TTC549 (cell line): ENCODE data around the gene ANAPC4.
"Not testable (repeated sequence)": the region's sequence is repeated elsewhere in the genome, so short reads cannot be mapped to it uniquely, and the experiment has no call there.

ENCODE experiments used
- FAIRE-seq: peaks from 2 replicates; lab custom pipeline; 2012; peaks lifted over from hg19 to GRCh38; lab: Jason Lieb, UNC

Gene ANAPC4, protein sequence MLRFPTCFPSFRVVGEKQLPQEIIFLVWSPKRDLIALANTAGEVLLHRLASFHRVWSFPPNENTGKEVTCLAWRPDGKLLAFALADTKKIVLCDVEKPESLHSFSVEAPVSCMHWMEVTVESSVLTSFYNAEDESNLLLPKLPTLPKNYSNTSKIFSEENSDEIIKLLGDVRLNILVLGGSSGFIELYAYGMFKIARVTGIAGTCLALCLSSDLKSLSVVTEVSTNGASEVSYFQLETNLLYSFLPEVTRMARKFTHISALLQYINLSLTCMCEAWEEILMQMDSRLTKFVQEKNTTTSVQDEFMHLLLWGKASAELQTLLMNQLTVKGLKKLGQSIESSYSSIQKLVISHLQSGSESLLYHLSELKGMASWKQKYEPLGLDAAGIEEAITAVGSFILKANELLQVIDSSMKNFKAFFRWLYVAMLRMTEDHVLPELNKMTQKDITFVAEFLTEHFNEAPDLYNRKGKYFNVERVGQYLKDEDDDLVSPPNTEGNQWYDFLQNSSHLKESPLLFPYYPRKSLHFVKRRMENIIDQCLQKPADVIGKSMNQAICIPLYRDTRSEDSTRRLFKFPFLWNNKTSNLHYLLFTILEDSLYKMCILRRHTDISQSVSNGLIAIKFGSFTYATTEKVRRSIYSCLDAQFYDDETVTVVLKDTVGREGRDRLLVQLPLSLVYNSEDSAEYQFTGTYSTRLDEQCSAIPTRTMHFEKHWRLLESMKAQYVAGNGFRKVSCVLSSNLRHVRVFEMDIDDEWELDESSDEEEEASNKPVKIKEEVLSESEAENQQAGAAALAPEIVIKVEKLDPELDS

DNA sequence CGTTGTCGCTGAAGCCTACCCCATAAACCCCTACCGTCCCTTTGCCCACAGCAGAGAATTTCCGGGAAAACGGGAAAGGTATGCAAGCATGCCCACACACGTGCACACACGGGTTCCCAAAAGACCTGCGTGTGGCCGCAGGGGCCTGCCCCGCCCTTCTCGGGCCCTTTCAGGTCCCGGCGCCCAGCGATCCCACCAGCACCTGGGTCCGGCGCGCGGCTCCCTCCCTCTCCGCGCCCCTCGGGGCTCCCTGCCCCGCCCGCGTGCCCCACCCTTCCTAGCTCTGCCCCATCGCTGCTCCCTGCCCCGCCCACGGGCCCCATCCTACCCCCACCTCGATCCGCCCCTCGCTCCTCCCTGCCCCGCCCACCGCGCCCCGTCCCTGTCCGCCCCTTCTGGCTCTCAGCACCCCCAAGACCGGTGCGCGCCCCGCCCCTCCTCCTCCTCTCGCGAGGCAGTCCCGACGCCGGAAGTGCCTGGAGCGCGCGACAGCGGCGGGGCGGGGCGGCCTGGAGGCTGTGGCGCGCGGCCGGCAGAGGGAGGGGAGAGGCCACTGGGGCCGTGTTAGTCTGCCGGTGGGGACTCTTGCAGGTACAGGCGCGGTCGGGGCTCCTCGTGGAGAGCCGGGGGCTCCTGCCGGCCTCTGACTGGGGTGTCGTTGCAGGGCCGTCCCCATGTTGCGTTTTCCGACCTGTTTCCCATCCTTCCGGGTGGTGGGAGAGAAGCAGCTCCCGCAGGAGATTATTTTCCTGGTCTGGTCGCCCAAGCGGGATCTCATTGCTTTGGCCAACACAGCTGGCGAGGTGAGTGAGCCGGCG lies at the start of gene ANAPC4:
Gene ANAPC4, plus strand, starts transcription at position 510 of the 818 bp plus-strand sequence. Its CDS starts 165 bp downstream, at position 675.
- FAIRE-seq = no peak

DNA sequence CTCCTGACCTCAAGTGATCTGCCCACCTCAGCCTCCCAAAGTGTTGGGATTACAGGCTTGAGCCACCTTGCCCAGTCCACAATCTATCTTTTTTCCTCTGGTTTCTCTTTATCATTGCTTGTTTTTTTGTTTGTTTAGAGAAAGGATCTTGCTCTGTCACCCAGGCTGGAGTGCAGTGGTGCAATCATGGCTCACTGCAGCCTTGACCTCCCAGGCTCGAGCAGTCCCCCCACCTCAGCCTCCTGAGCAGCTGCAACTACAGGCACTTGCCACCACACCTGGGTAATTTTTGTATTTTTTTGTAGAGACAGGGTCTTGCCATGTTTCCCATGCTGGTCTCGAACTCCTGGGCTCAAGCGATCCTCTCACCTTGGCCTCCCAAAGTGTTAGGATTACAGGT lies 48.6 kb upstream of the ANAPC4 start:
- FAIRE-seq = not testable (repeated sequence)

DNA sequence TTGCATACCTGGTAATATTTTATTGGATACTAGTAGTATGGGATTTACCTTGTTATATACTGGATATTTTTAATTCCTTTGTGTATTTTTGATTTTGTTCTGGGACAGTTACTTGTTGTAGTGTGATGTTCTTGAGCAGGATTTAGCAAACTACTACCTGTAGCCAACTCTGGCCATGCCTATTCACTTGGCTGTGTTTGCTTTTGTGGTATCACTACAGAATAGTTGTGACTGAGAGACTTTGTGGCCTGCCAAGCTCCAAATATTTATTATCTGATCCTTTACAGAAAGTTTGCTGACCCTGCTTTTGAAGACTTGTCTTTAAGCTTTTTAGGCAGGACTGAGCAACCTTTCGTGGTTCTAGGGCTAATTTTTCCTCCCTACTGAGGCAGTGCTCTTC lies 46.7 kb upstream of the ANAPC4 start:
- FAIRE-seq = no peak

DNA sequence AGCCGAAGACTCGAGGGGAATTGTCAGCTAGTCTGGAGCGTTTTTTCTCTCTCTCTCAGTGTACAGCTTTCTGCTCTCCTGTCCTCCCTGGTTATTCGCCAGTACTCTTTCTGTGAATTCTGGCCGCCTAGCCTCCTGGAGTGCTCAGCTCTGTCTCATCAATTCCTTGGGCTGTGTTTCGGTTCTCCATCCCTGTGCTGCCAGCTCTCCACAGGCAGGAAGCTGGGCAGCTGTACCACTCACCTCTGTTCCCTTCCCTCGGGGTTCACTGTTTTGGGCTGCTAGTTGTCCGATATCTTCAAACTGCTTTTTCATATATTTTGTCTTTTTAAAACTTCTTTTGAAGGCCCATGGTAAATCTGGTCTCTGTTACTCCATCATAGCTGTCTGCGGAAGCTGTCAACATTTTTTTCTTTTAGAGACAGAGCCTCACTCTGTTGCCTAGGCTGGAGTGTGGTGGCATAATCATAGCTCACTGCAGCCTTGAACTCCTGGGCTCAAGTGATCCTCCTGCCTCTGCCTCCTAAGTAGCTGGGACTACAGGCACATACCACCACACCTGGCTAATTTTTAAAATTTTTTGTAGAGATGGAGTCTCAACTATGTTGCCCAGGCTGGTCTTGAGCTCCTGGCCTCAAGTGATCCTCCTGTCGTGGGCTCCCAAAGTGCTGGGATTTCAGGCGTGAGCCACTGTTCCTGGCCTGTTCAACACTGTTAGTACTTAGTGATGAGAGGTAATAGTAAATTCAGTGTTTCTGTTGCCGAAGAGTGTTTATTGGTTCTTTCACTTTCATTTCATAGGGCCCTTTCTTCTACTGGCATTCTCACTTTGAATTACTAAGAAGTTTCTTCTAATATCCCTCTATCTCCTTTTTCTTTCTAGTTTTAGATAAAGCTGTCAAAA lies 45.9 kb upstream of the ANAPC4 start:
- no peak for FAIRE-seq

DNA sequence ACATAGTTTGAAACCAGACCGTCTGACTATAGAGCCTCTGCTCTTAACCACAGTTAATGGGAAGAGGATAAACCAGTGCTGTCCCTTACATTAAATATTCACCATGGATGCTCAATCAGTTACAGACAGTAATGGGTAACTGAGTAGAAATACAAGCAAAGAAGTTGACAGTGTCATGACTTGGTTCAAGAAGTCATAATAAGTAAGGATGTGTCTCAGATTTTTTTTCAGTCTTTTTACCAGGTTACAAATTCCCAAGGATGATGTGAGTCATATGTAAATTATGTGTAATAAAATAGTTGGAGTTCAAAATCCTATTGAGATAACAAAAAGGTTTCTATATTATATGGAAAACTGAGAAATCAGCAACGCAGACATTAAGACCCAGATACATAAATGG lies 33.4 kb upstream of the ANAPC4 start:
- no peak for FAIRE-seq

DNA sequence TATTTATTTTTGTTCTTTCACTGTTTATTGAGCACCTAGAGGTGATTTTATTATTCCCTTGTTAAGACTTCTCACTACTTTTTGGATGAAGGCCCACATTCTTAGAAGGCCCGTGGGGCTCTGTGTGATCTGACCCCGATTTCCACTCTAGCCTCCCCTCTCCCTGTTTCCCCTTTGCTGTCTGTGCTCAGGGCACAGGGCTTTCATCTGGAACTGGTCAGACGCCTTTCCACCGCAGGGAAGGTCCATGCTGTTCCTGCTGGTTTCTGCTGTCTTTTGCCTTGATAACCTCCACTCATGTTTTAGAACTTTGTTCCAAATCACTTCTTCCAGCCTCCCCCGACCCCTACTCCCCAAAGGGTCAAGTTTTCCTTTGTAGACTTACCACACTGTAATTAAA lies 31.3 kb upstream of the ANAPC4 start:
- no peak for FAIRE-seq

DNA sequence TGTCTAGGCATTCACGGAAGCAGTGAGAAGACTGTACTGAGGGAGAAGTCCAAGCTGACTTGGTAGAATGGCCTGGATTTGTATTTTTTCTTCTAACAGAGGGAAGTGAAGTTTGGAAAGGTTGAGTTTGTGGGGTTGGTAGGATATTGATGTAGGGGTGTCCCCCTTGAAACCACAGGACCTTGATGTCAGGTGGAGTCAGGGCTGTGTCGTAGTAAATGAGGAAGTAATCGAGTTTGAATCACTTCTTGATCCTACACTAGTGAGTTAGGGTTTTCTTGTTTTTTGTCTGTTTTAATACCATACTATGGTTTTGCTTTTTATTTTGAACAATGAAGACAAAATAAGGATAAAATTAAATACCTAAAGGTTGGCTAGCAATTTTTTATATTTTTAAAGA lies 30.1 kb upstream of the ANAPC4 start:
- no peak for FAIRE-seq

DNA sequence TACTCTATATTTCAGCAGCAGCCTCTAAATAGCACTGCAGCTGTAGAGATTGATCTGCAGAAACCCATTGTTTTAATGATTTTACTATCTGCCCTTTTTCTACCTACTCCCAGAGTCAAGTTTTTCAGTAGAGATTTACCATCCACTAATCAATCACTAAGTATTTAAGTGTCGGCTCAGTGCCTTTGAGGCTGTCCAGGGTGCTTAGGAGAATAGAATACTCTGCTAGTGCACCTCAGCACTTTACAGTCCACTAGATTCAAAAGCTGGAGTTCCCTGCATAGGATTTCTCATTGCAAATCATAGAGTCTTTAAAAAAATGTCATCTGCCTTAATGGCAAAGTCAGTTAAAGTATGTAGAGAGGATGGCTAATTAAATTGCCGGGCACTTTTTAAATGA lies 29.6 kb upstream of the ANAPC4 start:
- FAIRE-seq = no peak

DNA sequence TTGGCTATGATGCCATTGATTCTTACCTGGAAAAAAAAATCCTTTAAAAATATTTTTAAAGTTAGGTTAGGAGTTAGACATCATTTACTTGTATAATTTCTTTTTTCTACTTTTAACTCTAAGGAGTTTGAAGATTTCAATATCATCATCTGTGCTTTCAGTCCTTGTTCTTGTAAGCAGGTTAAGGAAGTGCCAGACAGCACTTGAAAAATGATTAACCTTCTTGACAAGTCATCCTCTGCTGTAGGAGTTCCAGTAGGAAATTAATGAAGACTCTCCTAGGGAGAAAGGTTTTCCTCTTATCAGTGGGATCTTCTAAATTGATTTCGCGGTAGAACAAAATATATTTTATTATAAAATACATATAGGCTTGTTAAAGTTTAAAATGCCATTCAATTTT lies 29.1 kb upstream of the ANAPC4 start:
- no peak for FAIRE-seq

DNA sequence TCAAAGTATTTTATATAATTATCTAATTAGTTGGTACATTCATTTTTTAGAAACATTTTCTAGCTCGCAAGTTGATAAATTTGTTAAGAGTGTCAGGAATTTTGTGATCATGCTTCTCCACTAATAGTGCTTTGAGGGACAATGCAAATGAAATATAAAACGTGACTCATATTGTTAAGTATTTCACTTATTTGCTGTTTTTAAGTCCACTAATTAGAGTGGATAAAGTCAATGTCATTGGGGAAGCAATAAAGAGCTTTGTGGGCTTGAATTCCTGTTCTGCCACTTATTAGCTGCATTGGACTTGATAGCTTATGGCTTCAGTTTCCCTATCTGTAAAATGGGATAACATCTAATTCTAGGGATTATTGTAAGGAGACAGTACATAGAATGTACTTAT lies 26.5 kb upstream of the ANAPC4 start:
- no peak for FAIRE-seq

DNA sequence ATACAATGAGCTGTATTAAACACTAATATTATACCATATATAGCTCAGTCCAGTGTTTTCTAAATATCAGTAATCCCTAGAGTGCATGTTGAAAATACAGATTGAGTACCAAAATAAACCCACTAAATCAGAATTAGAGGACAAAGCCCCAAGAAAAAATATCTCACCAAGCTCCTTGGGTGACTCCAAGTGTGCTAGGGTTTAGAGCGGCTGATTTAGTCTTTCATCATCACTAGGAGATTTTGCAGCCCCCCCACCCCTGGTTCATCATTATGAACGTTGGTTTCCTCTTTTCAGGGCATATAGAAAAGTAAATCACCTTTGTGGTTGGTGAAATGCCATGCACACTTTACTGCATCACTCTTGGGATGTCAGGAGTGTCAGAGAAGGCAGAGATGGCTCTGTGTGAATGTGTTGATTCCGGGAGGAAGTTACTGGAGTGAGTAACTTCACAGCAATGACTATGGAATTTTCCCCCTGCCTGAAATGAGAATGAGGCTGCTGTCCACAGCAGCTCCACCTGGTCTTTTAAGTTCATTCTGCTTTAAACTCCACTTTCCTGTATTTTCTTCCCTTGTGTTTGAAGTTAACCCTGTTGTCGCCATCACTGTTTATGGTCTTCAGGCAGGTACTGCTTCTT lies 25.2 kb upstream of the ANAPC4 start:
- no peak for FAIRE-seq

DNA sequence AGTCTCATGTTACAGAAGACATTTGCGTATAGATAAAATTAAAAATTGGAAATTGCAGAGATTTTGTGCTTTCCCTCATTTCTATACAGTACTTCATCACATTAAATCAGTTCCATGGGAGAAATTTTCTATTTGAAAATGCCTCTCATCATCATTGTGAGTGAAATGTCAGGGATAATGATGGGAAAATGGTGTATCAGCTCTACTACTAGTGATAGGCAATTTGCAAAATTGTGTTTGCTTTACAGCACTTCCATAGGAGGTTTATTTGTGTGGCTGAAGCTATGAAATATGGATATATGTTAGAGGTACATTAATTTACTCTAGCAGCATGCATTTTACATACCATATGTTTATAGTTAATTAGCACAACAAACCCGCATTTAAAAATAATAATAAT lies 21.0 kb upstream of the ANAPC4 start:
- no peak for FAIRE-seq

DNA sequence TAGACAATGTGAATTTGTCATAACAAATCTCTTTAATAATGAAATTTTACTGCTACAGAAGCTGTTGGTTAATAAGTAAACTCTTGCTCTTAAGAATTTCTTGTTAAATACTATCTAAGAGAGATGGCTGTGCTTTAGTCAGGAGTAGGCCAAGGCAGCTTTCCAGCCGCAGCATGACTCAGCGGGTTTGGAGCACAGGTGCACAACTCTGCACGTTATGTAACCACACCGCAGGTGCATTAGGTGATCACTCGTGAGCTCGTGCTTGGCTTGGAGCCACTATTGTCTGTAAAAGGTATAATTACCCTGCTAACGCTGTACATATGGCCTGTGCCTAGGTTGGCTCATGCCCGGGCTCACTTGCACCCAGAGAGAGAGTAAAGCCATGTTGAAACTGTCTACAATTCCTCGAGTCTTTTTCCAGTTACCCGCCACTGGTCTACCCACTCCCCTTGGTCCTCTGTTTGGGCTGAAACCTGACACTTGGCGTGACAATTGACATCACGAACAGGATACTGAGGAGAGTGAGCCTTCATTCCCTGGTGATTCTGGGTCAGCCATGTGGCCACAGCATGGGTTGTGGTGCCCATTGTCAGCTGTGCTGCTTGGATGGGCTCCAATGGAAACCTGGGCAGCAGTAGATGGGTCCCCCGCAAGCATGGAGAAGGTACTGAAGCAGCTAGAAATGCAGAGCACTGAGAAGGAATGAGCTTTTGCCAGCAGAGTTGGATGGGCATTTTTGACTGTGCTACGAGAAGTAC lies 18.4 kb upstream of the ANAPC4 start:
- FAIRE-seq = no peak

DNA sequence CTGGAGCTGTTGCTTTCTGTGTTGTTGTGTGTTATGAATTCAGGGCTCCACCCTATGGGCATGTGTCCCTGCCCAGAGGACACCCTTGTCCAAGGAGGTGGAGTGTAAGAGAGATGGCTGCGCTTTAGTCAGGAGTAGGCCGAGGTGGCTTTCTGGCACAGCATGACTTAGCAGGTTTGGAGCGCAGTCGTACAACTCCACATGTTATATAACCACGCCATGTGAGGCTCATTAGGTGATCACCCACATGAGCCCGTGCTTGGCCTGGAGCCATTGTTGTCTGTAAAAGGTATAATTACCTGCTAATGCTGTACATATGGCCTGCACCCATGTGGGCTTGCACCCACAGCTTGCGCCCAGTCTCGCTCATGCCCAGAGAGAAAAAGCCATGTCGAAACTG lies 15.8 kb upstream of the ANAPC4 start:
- no peak for FAIRE-seq

DNA sequence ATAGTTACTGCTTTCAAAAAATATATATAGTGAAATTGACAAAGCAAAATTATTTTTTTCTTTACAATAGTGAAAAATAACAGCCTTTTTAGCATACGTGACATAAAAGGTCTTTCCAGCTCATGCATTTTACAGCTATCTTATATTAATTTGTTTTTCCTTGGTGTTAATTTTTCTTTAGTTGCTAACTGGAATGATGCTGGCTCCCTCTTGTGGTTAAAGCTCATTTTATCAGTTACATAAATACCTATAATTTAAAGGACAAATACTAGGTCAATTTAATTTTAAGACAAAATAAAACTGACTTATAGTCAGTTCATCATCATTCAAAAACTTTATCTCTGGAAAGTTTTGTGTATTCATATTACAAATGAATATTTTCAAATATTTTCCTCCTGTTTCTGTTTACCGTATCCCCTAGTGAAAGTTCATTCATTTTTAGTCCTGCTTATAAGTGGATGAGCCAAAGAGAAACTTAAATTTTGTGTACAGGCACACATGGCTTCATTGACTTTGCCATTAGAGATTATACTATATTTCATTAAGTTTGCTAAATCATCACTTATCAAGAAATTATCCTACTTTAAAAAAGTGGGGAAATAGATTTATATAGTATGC lies 9.9 kb upstream of the ANAPC4 start:
- FAIRE-seq = peak; percentile 84

DNA sequence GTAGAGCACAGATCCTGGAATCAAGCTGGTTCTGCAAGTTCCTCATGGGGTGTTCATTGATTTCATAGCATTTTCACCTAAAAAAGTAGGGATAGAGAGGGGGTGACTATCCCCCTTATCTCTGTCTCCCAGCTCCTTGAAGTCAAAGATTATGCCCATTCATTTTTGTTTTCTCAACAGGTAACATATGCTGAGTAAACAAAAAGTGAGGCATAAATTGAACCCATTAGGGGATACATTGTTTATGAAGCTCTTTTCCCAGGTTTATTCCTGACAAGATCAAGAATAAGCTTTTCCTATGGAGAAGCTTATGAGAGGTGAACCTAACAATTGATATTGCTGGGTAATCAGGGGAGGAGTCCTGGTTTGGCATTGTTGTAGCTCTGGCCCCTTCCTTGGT lies 9.2 kb upstream of the ANAPC4 start:
- no peak for FAIRE-seq

DNA sequence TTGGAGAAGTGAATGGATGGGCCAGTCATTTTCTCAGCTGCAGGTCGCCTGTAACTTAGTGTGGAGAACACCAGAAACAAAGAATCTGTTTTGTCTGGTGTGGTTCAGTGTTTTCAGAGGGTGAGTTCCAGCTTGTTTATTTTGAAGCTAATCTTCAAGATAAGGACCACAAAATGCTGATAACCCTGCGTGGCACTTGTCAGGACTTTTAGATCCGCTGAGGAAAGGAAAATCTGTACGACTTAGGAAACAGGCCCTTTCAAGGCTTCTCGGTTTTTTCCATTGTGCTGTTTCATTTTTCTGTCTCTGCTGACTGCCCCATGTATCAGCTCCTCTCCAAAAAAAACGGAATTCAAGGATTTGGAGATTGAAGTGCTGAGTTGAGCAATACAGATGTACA lies 8.7 kb upstream of the ANAPC4 start:
- no peak for FAIRE-seq

DNA sequence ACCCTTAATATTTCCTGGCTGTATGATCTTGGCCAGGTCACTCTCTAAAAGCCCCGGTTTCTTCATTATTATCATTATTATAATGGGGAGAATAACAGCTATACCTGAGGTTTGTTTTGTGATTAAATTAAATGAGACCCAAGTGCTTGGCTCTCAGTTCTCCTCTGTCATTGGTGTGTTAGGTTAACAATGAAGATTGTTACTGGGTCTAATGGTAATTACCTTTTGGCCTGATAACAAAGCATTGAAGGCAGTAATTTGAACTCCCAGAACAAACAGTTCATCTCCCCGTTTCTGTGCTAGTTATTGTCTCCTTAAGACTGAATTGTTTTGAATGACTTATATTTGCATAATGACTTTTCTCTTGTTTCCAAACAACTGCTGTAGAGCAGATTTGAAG lies 6.8 kb upstream of the ANAPC4 start:
- no peak for FAIRE-seq

DNA sequence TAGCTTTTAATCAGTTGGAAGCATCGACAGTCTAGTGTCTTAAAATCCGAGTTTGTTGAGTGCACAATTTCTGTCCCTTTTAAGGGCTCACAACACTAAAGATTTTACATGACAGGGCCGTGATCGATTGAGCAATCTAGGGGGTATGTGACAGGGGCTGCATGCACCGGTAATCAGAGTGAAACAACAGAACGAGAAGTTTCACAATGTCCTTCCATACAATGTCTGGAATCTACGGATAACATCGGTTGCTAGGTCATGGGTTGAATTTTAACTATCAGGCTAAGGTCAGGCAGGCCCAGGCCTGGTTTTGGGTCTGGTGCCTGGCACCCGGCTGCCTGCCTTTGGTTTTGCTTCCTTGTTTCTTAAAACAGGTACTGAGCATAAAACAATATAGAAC lies 4.5 kb upstream of the ANAPC4 start:
- not testable (repeated sequence) for FAIRE-seq
